ENCODE measurements around the gene PITPNC1.
"Not testable (repeated sequence)": the region's sequence is repeated elsewhere in the genome, so short reads cannot be mapped to it uniquely, and the experiment has no call there.

Gene PITPNC1

GRCh38 chr17:67636834-67637520 is 259.9 kb downstream of the PITPNC1 start:
- H3K4me3 ChIP-seq (ENCODE audit: low read depth, low read length), result no peak overlapping the region
- TF ChIP-seq CTCF (IDR thresholded peaks at IDR 0.05; ENCODE audit: low read depth, low read length), result no peak

GRCh38 chr17:67637901-67638641 is 261.0 kb downstream of the PITPNC1 start:
- no peak for TF ChIP-seq CTCF (IDR thresholded peaks at IDR 0.05; ENCODE audit: low read depth, low read length)

GRCh38 chr17:67638871-67639270 is 261.8 kb downstream of the PITPNC1 start:
- H3K4me3 ChIP-seq (ENCODE audit: low read depth, low read length), result no peak overlapping the region
- TF ChIP-seq CTCF (IDR thresholded peaks at IDR 0.05; ENCODE audit: low read depth, low read length), result no peak

More at GRCh38 chr17:67637901-67638641, 261.0 kb downstream of the PITPNC1 start:
- H3K4me3 ChIP-seq (ENCODE audit: low read depth, low read length), result no peak overlapping the region

- TF ChIP-seq CTCF (IDR thresholded peaks at IDR 0.05; ENCODE audit: low read depth, low read length), result no peak
- no peak overlapping the region for H3K4me3 ChIP-seq (ENCODE audit: low read depth, low read length)
These were observed 262.5 kb downstream of the PITPNC1 start for GRCh38 chr17:67639555-67639954.

GRCh38 chr17:67639979-67640378 is 262.9 kb downstream of the PITPNC1 start:
- no peak for TF ChIP-seq CTCF (IDR thresholded peaks at IDR 0.05; ENCODE audit: low read depth, low read length)
- H3K4me3 ChIP-seq (ENCODE audit: low read depth, low read length), result no peak overlapping the region

- no peak overlapping the region for H3K4me3 ChIP-seq (ENCODE audit: low read depth, low read length)
- no peak for TF ChIP-seq CTCF (IDR thresholded peaks at IDR 0.05; ENCODE audit: low read depth, low read length)
These were observed 265.4 kb downstream of the PITPNC1 start for GRCh38 chr17:67642488-67642887.

GRCh38 chr17:67644061-67644460 is 267.0 kb downstream of the PITPNC1 start:
- TF ChIP-seq CTCF (IDR thresholded peaks at IDR 0.05; ENCODE audit: low read depth, low read length), result no peak
- no peak overlapping the region for H3K4me3 ChIP-seq (ENCODE audit: low read depth, low read length)

- not testable (repeated sequence) for H3K4me3 ChIP-seq (ENCODE audit: low read depth, low read length)
These were observed 268.1 kb downstream of the PITPNC1 start for GRCh38 chr17:67645195-67645594.

Data from WI38 (cell line).